Liver (tissue), 2 donors: ENCODE results near the gene GMCL1.

Experiments used
- JUND ChIP-seq, 2 donors: IDR thresholded peaks; 2 replicates each; pipeline ENCODE4 v1.6.1; 2016; ENCODE audit warnings: antibody characterized with exemption in 2 of 2
- TF ChIP-seq, protein P1 (sequence below): IDR thresholded peaks from 2 replicates; pipeline ENCODE4 v1.6.1; 2016; ENCODE audit warnings: antibody characterized with exemption
- donor health status: healthy.

DNA sequence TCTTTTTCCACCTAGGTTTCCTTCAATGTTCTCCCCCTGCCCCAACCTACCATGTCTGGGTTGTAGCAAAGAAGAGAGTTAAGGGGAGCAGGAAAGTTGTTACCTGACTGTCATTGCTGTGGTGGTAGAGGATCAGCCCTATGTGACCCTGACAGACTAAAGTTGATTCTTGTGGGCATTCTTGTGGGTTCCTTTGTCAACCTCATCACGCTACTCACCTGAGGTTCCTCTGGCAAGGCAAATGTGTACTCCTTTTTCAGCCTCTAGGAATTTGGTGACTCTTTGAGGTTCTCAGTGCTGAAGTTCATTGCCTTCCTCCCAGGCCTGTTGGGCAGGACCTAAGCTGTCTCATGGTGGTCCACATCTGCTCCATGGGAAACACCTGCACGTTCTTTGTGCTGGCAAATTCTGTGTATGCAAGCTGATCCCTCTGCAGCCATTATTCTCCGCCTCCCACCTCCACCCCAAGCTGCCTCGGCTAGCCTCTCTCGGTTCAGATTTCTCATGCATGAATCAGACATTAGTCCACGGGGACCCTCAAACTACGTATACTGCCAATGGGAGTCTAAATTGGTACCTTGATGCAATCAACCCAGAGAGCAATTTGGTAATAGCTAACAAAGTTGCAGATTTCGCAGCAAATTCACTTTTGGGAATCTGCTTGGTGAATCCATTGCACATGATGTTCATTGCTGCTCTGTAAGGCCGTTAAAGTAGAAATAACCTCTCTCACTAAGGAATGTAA, 1.5 kb upstream of the GMCL1 start:
- TF ChIP-seq, protein P1, sequence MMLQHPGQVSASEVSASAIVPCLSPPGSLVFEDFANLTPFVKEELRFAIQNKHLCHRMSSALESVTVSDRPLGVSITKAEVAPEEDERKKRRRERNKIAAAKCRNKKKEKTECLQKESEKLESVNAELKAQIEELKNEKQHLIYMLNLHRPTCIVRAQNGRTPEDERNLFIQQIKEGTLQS, result no peak
- no peak for TF ChIP-seq JUND (IDR thresholded peaks at IDR 0.05)
